ENCODE results near the gene DNAJB5.
"Not testable (repeated sequence)": the region's sequence is repeated elsewhere in the genome, so short reads cannot be mapped to it uniquely, and the experiment has no call there.

DNAJB5 gene

GRCh38 chr9:34989003-34989945 is at the start of gene DNAJB5:
DNAJB5 (plus strand) TSS chr9:34989745; CDS start chr9:34990631, 886 bp downstream.
- peak; percentile 93 to 94 for DNase-seq

- DNase-seq: not testable (repeated sequence)
Observed at GRCh38 chr9:34939989-34940388, 49.6 kb upstream of the DNAJB5 start.

- no peak for DNase-seq
Observed at GRCh38 chr9:34948451-34948850, 41.1 kb upstream of the DNAJB5 start.

- DNase-seq: no peak
Observed at GRCh38 chr9:34954225-34954624, 35.3 kb upstream of the DNAJB5 start.

GRCh38 chr9:34956066-34956465 is 33.5 kb upstream of the DNAJB5 start:
- not testable (repeated sequence) for DNase-seq

GRCh38 chr9:34956648-34957047 is 32.9 kb upstream of the DNAJB5 start:
- no peak for DNase-seq

GRCh38 chr9:34957492-34958410 is 31.8 kb upstream of the DNAJB5 start, which contains the start of gene PHF24:
PHF24 (plus strand) TSS chr9:34958285; CDS start chr9:34971299, 13,014 bp downstream.
- no peak for DNase-seq

GRCh38 chr9:34958411-34958982 is 31.0 kb upstream of the DNAJB5 start:
- no peak for DNase-seq

- no peak for DNase-seq
Observed at GRCh38 chr9:34959461-34959860, 30.1 kb upstream of the DNAJB5 start.

- DNase-seq: no peak
Observed at GRCh38 chr9:34961574-34962490, 27.7 kb upstream of the DNAJB5 start.

- DNase-seq: no peak
Observed at GRCh38 chr9:34962546-34962945, 27.0 kb upstream of the DNAJB5 start.

GRCh38 chr9:34963552-34963951 is 26.0 kb upstream of the DNAJB5 start:
- DNase-seq: no peak

GRCh38 chr9:34964458-34964857 is 25.1 kb upstream of the DNAJB5 start:
- no peak for DNase-seq

- no peak for DNase-seq
Observed at GRCh38 chr9:34971146-34971811, 18.3 kb upstream of the DNAJB5 start.

- DNase-seq: no peak
Observed at GRCh38 chr9:34974664-34975063, 14.9 kb upstream of the DNAJB5 start.

- DNase-seq: no peak
Observed at GRCh38 chr9:34976441-34976840, 13.1 kb upstream of the DNAJB5 start.

- no peak for DNase-seq
Observed at GRCh38 chr9:34976992-34977391, 12.6 kb upstream of the DNAJB5 start.

GRCh38 chr9:34980181-34980761 is 9.3 kb upstream of the DNAJB5 start:
- no peak for DNase-seq

GRCh38 chr9:34982361-34982760 is 7.2 kb upstream of the DNAJB5 start:
- DNase-seq: no peak

GRCh38 chr9:34983209-34983608 is 6.3 kb upstream of the DNAJB5 start:
- DNase-seq: no peak

- DNase-seq: no peak
Observed at GRCh38 chr9:34984049-34984448, 5.5 kb upstream of the DNAJB5 start.

All from SHP77 (cell line).